SHP77 (cell line): ENCODE data around the gene TRPM3.

Experiments used
- DNase-seq, 2 experiments: peaks; one replicate each; lab custom pipeline; 2025; lab: John Stamatoyannopoulos, UW

TRPM3 gene

DNA sequence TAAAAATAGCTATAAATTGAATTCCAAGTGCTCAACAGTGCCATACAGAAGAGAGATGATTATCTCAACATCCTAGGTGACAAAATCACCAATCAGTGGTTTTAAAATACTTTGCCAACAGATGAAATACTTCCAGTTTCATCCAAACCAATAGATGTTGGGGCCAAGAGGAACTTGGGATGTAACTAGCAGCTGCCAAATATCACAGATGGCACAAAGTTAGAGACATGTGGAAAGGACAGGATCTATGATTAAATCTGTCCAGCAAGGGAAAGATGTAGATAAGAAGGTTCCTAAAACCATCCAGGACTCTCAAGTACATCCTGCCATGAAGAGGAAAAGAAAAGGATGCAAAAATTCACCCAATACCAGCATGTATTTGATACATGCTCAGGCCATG lies 23.8 kb downstream of the TRPM3 start:
- DNase-seq, result no peak

DNA sequence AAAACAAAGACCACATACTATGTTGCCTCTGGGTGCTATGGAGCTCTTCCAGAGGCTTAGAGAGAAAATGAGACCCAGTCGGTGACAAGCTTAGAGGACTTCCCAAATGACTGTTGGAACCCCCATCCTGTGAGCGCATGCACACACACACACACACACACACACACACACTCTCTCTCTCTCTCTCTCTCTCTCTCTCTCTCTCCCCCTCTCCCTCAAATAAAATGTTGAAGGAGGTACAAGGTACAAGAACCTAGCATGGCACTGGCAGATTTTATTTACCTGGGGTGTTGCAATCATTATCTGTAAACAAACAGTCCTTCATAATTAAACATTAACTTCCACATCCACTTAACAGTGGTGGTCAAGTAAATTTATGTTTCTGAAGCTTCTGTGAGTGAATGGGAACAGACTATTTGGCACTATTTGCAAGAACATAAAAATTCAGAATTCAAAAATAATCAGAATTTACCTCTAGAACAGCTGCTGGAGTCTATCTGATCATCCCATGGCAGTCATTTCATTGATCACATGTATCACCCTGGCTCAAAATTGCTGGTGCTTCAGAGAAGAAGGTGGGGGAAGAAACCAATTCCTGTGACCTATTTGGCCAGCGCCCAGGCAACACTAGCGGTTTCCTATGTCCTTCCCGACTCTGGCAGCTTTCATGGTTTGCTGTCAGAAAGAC lies 24.9 kb downstream of the TRPM3 start:
- no peak for DNase-seq

DNA sequence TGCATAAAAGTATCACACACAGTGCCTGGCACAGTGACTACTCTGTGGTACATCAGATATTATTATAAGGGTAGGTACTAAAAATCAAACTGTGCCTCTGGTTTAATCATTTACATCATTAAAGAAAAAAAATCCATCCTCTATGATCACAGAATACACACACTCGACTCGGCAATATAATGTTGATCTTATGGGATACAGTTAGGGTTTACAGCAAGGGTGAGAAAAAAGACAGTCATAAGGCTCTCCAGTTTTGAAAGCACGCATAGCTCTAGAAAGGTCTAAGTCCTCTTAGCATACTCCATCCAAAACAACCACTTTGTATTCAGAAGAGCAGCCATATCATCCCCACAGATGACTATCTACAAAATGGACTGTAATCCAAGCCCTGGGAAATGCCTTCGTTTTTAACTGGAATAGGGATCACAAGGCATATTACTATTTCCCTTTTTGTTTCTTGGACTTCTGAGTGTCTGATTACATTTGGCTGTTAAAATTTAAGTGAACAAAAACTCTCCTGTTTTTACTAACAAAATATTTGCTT lies 26.6 kb downstream of the TRPM3 start:
- DNase-seq, result no peak

DNA sequence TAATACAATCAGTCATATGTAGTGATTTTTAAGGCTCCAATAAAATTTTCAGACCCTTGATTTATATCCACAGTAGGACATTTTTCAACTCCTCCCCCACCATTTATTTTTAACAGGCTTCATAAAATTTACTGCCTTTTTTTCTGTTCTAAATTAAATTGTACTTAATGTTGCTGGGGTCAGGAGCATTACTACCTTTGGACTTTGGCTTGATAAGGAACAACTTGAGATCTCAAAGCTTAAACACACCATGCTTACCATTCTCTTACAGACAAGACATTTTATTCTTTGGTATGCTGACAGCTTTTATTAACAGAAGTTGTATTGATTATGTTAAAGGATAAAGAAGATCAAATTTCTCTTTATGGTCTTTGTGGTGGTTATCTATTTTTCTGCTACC lies 30.5 kb downstream of the TRPM3 start:
- DNase-seq, result no peak

DNA sequence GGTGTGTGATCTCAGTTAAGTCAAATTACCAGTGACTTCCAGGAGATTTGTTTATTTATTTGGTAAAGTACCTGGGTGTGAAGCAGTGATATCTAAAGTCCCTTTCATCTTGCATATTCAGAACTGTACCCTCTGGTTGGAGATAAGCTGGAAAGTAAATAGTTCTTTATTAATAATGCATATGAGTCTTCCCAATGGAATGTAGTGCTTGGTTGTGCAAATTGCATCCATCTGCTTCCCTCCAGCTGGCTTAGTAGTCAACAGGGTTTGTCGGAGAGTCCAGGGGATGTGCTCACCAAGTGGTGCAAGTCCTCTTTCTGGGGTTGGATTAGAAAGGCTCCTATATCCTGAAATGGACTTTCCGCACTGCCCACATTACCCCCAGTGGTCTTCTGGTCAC lies 42.0 kb downstream of the TRPM3 start:
- DNase-seq, result no peak

DNA sequence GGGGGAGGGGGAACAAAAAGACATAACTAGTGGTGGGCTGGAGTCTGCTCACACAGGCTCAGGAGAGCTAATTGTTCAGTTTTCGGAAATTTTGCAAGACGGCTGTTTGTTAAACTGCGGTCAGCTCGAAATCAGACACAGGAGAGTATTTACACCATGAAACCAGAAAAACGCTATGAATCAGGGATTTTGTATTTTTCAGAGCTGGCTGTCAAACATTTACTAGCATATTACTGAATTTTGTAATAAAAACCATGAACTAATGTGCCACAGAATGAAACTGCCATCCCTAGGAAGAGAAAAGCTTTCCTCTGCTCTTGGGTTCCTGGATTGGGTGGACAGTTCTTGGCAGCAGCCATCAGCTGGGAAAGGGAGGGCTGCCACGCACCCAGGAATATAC lies 45.3 kb downstream of the TRPM3 start:
- DNase-seq, result no peak

DNA sequence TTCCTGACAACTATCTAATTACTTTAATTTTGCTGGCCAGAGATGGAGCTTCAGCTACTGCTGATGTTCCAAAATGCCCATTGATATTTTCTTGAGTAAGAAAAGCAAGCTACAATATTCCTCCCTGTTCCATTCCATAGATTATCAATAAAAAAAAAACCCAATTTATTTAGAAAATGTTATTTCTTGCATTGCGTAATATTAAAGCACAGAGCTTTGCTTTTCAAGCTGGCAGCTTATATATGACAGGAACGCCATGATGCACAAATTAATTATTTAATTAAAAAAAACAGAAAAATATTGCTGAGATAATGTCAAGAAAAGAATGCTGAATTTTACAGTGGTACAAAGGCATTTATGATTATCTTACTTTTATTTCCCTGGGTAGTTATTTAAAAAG lies 47.9 kb downstream of the TRPM3 start:
- no peak for DNase-seq

DNA sequence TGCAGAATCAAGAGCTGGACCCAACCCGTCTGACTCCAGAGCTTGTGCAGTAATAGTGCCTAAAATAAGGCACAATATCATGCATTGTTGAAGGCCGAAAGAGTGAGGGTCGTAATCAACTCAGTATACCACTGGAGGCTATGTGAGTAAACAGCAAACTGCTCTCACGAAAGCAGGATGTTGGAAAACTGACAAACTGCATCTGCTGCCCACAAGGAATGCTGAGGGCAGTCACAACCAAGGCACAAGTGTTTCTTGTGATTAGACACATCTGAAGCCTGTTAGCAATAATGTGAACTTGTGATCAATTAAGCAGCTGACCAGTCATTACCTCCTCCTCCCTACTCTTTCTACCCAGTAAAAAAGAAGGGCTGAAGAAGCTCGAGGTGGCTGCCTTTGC lies 48.8 kb downstream of the TRPM3 start:
- DNase-seq, result no peak

DNA sequence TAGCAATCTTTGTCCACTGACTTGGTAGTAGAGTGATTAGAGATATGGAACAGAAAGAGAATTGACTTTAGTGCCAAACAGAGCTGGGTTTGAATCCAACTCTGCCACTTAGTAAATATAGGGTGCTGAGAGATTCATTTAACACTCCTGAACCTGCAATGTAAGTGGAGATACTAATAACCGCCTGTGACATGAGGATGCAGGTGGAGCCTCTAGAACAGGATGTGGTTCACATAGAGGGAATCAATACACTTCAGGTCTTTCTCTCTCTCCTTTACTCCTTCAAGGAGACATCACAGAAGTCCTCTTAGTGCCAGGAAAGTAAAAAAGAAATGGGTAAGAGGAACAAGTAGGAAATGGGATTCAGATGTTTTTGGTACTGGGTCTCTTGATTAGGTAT lies 49.8 kb downstream of the TRPM3 start:
- DNase-seq, result no peak

DNA sequence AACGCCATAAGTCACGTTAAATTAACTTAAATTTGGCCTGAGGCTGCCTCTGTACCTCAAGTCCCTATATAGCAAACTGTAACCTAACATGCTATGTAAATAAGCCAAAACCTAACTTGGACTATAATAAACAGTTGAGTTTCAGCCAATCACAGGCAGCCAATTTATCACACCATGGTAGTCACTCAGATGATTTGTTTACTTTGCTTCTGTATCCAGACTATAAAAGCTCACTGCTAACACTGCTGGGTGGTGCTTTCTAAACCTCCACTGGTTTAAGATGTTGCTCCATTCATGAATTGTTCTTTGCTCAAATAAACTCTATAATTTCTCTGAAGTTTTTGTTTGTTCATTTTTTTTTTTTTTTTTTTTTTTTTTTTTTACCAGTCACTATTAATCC lies 62.8 kb downstream of the TRPM3 start:
- no peak for DNase-seq

DNA sequence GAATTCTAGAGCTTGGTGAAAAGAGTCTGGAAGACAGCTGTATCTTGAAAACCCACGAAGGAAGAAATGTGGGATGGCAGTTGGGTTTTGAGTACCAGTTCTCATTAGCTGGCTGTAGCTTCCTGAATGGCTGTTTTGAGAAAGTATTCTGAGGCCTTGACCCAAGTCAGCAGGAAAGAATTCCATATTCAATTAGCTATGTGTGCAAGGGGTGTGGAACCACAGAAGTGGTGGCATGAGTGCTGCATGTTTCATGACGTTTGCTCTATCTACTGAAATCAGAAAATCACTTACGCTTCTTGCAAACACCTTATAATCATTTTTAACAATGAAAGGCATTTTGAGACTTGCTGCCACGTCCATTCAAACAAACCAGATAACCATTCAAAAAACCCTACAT lies 69.1 kb downstream of the TRPM3 start:
- DNase-seq, result no peak

DNA sequence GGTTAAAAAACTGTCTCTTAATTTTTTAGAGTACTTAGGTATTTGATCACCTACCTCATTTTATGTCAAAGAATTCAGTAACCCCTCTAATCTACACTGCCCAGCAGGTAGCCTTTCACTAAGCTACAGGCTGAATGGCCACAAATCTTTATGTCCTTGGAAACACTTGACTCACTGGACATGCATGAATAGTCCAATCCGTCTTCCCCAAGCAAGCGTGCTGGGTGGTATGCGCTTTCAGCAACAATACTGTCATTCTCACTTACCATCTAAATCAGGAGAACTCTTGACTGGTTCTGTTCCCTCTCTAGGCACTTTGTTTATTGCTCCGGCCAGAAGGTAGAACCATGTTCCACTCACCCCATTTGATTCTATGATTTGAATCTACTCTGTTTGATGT lies 73.1 kb downstream of the TRPM3 start:
- DNase-seq, result no peak

DNA sequence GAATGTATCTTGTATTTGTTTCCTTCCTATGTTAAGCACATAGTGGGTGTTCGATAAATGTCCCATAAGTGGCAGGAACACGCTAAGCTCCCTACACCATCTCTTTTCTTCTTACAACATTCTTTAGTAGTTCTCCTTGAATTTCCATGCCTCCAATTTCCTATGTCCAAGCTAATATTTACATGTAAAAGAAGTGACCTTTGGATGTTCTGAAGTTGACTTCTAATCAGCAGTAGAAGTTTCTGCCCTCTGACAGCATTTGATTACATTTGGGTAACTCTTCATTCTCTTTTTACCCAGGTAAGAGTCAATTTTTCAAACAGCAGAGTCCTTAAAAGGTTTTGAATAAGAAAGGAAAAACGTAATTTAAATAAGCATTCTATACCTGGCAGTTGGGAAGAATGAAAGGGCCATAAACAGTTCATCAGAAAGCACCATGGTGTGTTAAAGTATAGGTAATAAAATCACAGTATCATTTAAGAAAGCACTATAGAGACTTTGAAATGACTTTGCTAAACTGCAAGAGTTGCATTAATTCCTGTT lies 78.9 kb downstream of the TRPM3 start:
- DNase-seq, result no peak

DNA sequence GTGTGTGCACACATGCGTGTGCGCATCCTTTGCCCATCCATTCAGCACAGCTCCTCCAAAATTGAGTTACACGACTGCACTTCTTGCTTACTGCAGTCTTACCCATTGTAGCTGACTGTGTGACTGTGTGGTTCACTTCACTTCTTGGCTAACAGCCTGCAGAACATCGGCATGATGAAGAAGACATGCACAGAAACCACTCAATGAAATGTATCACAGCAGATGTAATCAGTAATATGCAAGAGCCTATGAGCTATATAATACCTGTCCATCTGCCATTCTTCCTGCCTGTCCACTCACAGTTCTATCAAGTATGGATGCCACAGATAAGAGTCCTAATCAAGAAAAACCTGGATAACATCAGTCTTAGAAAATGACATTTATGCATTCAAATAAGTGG lies 83.9 kb downstream of the TRPM3 start:
- DNase-seq, result no peak

DNA sequence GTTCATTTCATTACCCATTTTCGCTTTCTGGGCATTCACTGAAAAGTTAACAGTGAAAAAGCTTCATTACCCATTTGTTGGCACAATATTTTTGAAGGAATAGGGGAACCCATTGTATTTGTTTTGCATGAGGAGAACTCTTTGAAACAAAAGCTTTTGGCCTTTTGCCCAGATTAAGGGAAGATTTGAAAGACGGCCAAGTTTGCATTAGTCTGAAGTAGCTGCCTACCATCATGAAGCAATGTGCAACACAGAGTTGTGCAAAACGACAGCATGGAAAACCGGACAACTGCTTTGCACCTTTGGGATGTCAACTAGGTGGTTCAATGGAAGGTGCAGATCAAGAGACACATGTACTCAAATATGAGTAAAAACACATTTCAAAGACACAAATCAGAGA lies 84.9 kb downstream of the TRPM3 start:
- DNase-seq, result peak in 1 of 2 experiments; percentile 5

DNA sequence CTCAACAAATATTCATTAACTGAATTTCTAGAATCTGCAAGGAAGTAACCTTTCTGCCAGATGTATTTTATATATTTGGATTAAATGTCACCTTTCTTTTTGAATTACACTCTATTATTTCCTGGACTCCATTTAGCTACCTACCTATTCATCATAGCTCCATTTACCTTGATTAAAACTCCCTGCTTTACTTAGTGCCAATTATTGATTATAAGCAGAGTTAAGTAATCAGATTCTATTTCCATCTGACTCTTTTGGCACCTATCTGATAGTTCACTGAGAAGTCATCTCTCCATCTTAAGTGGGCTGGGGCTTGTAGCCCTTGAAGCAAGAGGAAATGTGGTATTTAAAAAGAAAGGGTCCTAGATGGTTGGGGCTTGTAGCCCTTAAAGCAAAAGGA lies 88.6 kb downstream of the TRPM3 start:
- no peak for DNase-seq

DNA sequence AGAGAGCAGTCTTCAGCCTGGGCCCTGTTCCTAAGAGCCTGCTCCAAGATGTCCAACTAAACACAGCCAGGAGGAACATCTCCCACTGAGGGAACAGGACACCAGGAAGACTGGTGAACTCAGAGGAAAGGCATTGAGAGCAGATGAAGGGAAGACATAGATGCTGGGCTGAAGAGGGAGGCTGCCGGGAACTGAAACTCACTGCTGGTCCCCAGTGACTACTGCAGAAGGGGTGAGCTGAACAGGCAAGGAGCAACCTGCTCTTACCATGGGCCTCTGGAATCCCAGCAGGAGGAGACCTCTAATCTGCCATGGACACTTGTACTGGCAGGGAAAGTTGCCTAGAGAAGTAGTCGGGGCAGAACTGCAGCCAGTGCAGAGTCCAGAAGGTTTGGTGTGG lies 95.7 kb downstream of the TRPM3 start:
- no peak for DNase-seq

DNA sequence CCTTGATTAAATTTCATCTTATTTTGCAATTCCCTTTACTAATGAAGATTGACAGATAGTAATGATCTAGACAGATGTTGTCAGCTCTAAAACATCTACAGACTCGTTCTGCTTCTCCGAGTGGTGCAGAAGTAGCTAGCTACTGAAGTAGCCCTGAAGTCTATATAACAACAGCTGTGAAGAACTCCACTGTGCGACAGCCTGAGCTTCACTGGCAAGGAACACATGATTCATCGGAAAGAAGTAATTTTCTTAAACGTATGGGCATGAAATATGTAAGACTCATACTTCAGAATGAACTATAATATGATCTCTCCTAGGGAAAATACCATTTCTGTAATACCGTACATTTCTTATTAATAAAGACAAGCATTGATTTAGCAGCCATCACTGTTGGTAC lies 96.2 kb downstream of the TRPM3 start:
- no peak for DNase-seq

DNA sequence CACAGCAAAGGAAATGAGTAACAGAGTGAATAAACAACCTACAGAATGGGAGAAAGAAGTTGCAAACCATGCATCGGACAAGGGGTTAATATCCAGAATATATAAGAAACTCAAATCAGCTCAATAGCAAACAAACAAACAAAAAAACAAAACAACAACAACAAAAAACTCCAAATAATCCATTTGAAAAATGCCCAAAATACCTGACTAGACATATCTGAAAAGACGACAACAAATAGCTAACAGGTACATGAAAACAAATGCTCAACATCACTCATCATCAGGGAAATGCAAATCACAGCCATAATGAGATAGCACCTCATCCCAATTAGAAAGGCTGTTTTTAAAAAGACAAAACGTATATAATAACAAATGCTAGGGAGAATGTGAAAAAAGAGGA lies 111.2 kb downstream of the TRPM3 start:
- DNase-seq, result no peak

DNA sequence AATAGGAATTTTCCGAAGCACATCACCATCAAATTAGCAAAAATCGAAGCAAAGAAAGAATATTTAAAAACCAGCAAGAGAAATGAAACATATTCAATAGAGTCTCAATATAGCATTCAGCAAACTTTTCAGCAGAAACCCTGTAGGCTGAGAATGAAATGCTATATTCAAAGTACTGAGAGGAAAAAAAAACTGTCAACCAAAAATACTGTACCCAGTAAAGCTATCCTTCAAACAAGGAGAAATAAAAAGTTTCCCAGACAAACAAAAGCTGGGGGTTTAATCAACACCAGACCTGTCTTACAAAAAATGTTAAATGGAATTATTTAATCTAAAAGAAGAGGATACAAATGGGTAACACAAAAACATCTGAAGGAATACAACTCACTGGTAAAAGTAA lies 116.0 kb downstream of the TRPM3 start:
- DNase-seq, result no peak

DNA sequence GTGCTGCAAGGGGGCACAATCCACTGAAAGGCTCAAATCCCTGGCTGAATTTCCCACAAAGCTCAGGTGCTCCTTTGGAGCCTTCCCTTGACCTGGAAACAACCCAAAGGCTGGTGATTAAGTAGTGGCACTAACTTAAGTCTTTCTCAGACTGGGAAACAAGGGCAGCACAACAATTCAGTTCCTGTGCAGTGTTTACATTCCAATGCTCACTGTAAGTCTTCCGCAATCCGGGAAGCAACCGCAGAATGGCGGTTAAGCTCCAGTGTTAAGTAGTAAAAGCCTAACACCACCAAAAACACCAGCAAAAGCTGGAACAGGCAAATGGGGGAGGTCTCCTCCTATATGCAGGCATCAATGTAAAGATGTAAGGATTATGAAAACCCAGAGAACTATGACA lies 117.2 kb downstream of the TRPM3 start:
- no peak for DNase-seq

DNA sequence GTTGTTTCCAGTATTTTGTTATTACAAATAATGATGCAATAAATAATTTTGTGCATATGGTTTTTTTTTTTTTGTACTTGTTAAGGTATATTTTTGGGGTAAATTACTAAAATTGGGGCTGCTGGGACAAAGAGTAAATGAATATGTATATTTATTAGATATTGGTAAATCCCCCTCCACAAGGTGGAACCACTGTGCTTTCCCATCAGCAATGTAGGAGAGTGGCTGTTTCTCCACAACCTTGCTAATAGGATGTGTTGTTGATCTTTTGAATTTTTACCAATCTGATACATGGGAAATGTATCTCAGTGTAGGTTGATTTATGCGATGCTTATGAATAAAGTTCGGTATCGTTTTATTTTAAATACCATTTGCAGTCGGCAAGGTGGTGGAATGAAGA lies 118.1 kb downstream of the TRPM3 start:
- no peak for DNase-seq

DNA sequence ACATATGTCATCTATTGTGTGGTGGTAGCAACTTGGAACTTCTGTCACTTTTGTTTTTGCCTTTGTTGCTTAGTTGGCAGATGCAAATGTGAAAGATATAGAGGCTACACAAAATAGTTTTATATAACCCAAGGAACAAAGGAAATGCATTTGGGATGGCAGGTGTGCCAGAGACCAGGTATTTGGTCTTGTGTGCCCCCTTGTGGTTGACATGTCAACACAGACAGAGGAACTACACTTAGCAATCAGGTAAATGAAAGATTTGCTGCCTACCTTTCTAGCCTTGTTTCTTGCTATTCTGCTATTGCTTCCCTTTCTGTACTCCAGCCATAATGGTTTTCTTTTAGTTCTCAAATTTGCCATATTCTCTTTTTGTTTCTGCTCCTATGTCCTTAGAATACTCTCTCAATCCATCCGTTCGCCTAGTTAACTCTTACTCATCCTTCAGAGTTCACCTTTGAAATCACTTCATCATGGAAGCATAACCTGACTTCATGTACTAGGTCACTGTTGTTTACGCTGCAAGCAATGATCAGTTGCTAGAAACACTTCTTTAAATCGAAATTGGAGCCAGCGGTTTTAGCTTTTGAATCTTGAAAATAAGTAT lies 119.5 kb downstream of the TRPM3 start:
- peak; percentile 2 to 6 for DNase-seq

DNA sequence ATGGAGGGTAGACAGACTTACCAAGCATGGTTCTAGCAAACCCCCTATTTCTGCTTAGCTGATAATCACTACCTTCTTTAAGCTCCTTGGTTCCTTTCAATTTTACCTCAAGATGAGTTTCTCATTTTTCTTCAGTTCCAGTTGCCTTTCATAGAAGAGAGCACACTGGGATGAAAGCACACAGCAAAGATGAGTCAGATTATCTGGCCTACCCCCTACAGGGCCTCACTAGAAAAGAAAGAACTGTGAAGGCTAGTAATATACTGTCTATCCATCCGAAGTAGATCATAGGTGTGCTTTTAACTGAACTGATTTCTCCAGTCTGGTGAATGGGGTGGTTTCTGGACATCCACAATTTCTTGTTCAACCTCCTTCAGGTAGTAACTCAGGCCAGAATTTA lies 122.5 kb downstream of the TRPM3 start:
- no peak for DNase-seq
